HepG2 (cell line): ENCODE data around the gene TMEM11. TPM values are rescaled to one million over a fixed set of nuclear protein-coding genes. Genes with fewer than 3 reads are reported as not detected.
A peak's percentile ranks its signal among the peaks of the same experiment; 100 is the strongest.

Source experiments
- BRD4 ChIP-seq: sonication (generic); formaldehyde crosslinking; IDR thresholded peaks from 2 replicates; pipeline ENCODE4 v1.4.0; 2020; ENCODE audit warnings: missing genetic modification reagents
- CREM ChIP-seq, 2 experiments: sonication (generic) in 1 of 2; formaldehyde crosslinking in 1 of 2; IDR thresholded peaks; 2 replicates each; pipeline versions ENCODE4 v1.4.0 to v1.6.1; 2016 to 2020; ENCODE audit warnings: antibody characterized with exemption in 1 of 2, mild to moderate bottlenecking in 1 of 2, missing genetic modification reagents in 1 of 2
- FOXC1 ChIP-seq: sonication (generic); formaldehyde crosslinking; IDR thresholded peaks from 2 replicates; pipeline ENCODE4 v1.8.0; 2022; ENCODE audit warnings: mild to moderate bottlenecking, missing genetic modification reagents, borderline replicate concordance
- GATAD1 ChIP-seq: IDR thresholded peaks from 2 replicates; pipeline ENCODE4 v1.6.1; 2016; ENCODE audit warnings: missing genetic modification reagents, missing compliant biosample characterization
- HNRNPL ChIP-seq: fragments of 200-400 bp; formaldehyde crosslinking; IDR thresholded peaks from 2 replicates; pipeline ENCODE4 v1.6.1; 2017; ENCODE audit warnings: mild to moderate bottlenecking, low read depth, low read length
- KAT7 ChIP-seq: IDR thresholded peaks from 2 replicates; pipeline ENCODE4 v1.6.1; 2018; ENCODE audit warnings: borderline replicate concordance, missing compliant biosample characterization
- PHB2 ChIP-seq: fragments of 450-650 bp; IDR thresholded peaks from 2 replicates; pipeline ENCODE4 v1.6.1; 2018; ENCODE audit not compliant: partially characterized antibody
- POGZ ChIP-seq: sonication (generic); formaldehyde crosslinking; IDR thresholded peaks from 2 replicates; pipeline ENCODE4 v1.4.0; 2020; ENCODE audit warnings: mild to moderate bottlenecking, missing genetic modification reagents
- SAP130 ChIP-seq: IDR thresholded peaks from 2 replicates; pipeline ENCODE4 v1.6.1; 2016; ENCODE audit warnings: low read depth
- TAF15 ChIP-seq: fragments of 200-400 bp; formaldehyde crosslinking; IDR thresholded peaks from one replicate; pipeline ENCODE4 v1.6.1; 2018; ENCODE audit warnings: mild to moderate bottlenecking, low read depth, low read length; ENCODE audit not compliant: poor library complexity, severe bottlenecking
- TGIF2 ChIP-seq: IDR thresholded peaks from 2 replicates; pipeline ENCODE4 v1.6.1; 2016; ENCODE audit warnings: control low read depth, missing compliant biosample characterization
- ZC3H4 ChIP-seq: sonication (generic); formaldehyde crosslinking; IDR thresholded peaks from 2 replicates; pipeline ENCODE4 v1.4.0; 2020; ENCODE audit warnings: missing genetic modification reagents, borderline replicate concordance
- ZFX ChIP-seq: sonication (generic); formaldehyde crosslinking; IDR thresholded peaks from 2 replicates; pipeline ENCODE4 v1.4.0; 2020; ENCODE audit warnings: mild to moderate bottlenecking, low read depth, missing genetic modification reagents, moderate library complexity
- ZNF121 ChIP-seq: sonication (generic); formaldehyde crosslinking; IDR thresholded peaks from 2 replicates; pipeline ENCODE4 v1.5.0; 2020; ENCODE audit warnings: mild to moderate bottlenecking, missing genetic modification reagents
- ZNF331 ChIP-seq: sonication (generic); formaldehyde crosslinking; IDR thresholded peaks from 2 replicates; pipeline ENCODE4 v1.4.0; 2020; ENCODE audit warnings: missing genetic modification reagents
- ZNF33B ChIP-seq: sonication (generic); formaldehyde crosslinking; IDR thresholded peaks from 2 replicates; pipeline ENCODE4 v1.5.1; 2020; ENCODE audit warnings: mild to moderate bottlenecking, missing genetic modification reagents
- ZNF501 ChIP-seq: sonication (generic); formaldehyde crosslinking; IDR thresholded peaks from 2 replicates; pipeline ENCODE4 v1.5.1; 2020; ENCODE audit warnings: mild to moderate bottlenecking, moderate library complexity, missing genetic modification reagents
- polyA plus RNA-seq, 8 experiments: library from polyadenylated mRNA; depleted of rRNA in 3 of 8; stranded (reverse) in 7 of 8; unstranded in 1 of 8; fragments of >200 nt; fragmentation: Illumina TruSeq in 4 of 8; extraction: Trizol in 4 of 8; gene quantifications; 2 replicates each; pipeline versions ENCODE4 v1.2.1 to v1.2.3, GENCODE V29; 2011 to 2016; ENCODE audit warnings: low read depth in 4 of 8, missing spikeins in 1 of 8, mixed read lengths in 1 of 8; ENCODE audit not compliant: insufficient read depth in 1 of 8
- total RNA-seq, 5 experiments: library from RNA; depleted of rRNA; stranded (reverse); fragments of >200 nt; fragmentation: Illumina TruSeq; extraction: Trizol; gene quantifications; 2 replicates each; pipeline ENCODE4 v1.2.3, GENCODE V29; 2016; ENCODE audit warnings: low read depth in 1 of 5
- TF ChIP-seq, protein P1 (sequence below): IDR thresholded peaks from 2 replicates; pipeline ENCODE4 v1.6.1; 2016; ENCODE audit warnings: mild to moderate bottlenecking
- TF ChIP-seq, protein P2 (sequence below): sonication (generic); formaldehyde crosslinking; IDR thresholded peaks from 2 replicates; pipeline ENCODE4 v1.4.0; 2020; ENCODE audit warnings: low read depth, missing genetic modification reagents
- TF ChIP-seq, protein P3 (sequence below): sonication (generic); formaldehyde crosslinking; IDR thresholded peaks from 2 replicates; pipeline ENCODE4 v1.8.1; 2023; ENCODE audit warnings: mild to moderate bottlenecking, missing genetic modification reagents
- TF ChIP-seq, protein P4 (sequence below): IDR thresholded peaks from 2 replicates; pipeline ENCODE4 v1.6.1; 2012; ENCODE audit warnings: inconsistent platforms
- TF ChIP-seq, protein P5 (sequence below): IDR thresholded peaks from 2 replicates; pipeline ENCODE4 v1.6.1; 2016; ENCODE audit warnings: mild to moderate bottlenecking, missing biosample characterization, missing genetic modification reagents
- TF ChIP-seq, protein P6 (sequence below): sonication (generic); formaldehyde crosslinking; IDR thresholded peaks from 2 replicates; pipeline ENCODE4 v1.4.0; 2020; ENCODE audit warnings: mild to moderate bottlenecking, missing genetic modification reagents

Gene TMEM11
- total and polyA plus RNA-seq, 2 of the 13 experiments (the other 11 are each of a cell fraction or from before 2014, with no cell fraction given), result 18.7 to 35.0 TPM

DNA sequence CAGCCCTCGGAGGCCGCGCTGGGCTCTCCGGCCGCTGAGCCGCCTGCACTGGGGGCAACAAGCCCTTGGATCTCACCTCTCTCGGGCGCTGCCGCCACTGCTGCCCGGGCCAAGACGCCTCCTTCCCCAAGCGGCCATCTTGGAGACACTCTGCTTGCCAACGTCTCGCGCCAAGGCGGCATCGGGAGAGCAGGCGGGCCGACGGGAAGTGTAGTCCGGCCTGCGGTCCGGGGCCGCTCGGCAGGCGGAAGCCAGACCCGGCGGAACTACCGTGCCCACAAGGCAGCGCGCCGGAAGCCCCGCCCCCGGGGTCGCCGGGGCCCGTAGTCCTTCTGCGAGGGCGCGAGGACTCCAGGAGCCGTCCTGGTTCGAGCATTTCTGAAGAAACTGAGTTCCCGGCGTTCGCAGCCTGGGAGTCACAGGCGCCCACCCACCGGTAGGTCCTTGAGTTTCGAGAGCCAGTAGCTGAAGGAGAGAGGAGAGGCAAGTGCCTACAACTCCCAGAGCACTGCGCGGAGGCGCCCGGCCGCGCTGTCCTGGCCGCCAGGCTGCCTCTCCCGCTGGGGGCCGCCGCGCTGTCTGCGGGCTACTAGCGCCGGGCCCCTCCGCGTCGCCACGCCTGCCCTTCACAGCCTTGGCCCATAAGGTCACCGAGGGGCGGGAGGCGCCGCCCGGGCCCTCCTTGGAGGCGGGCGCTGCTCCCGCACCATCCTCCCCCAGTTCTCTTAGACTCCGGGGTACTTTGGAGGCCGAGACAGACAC lies at the start of gene TMEM11 (continued):
- TF ChIP-seq, protein P1, sequence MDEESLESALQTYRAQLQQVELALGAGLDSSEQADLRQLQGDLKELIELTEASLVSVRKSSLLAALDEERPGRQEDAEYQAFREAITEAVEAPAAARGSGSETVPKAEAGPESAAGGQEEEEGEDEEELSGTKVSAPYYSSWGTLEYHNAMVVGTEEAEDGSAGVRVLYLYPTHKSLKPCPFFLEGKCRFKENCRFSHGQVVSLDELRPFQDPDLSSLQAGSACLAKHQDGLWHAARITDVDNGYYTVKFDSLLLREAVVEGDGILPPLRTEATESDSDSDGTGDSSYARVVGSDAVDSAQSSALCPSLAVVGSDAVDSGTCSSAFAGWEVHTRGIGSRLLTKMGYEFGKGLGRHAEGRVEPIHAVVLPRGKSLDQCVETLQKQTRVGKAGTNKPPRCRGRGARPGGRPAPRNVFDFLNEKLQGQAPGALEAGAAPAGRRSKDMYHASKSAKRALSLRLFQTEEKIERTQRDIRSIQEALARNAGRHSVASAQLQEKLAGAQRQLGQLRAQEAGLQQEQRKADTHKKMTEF (CRISPR knock-in tag), result peak; percentile 92
- peak; percentile 80 for TF ChIP-seq ZNF501
- peak; percentile 76; the same call in 1 of the 2 replicates for TF ChIP-seq FOXC1 (CRISPR knock-in tag)
- TF ChIP-seq PHB2, result no peak
- TF ChIP-seq, protein P2, sequence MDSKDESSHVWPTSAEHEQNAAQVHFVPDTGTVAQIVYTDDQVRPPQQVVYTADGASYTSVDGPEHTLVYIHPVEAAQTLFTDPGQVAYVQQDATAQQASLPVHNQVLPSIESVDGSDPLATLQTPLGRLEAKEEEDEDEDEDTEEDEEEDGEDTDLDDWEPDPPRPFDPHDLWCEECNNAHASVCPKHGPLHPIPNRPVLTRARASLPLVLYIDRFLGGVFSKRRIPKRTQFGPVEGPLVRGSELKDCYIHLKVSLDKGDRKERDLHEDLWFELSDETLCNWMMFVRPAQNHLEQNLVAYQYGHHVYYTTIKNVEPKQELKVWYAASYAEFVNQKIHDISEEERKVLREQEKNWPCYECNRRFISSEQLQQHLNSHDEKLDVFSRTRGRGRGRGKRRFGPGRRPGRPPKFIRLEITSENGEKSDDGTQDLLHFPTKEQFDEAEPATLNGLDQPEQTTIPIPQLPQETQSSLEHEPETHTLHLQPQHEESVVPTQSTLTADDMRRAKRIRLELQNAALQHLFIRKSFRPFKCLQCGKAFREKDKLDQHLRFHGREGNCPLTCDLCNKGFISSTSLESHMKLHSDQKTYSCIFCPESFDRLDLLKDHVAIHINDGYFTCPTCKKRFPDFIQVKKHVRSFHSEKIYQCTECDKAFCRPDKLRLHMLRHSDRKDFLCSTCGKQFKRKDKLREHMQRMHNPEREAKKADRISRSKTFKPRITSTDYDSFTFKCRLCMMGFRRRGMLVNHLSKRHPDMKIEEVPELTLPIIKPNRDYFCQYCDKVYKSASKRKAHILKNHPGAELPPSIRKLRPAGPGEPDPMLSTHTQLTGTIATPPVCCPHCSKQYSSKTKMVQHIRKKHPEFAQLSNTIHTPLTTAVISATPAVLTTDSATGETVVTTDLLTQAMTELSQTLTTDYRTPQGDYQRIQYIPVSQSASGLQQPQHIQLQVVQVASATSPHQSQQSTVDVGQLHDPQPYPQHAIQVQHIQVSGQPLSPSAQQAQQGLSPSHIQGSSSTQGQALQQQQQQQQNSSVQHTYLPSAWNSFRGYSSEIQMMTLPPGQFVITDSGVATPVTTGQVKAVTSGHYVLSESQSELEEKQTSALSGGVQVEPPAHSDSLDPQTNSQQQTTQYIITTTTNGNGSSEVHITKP (CRISPR knock-in tag), result no peak
- peak; percentile 34; the same call in 1 of the 2 replicates for TF ChIP-seq KAT7
- TF ChIP-seq CREM (IDR thresholded peaks at IDR 0.05), result peak; percentile 93
- TF ChIP-seq CREM (CRISPR knock-in tag; IDR thresholded peaks at IDR 0.05), result no peak
- no peak for TF ChIP-seq BRD4 (CRISPR knock-in tag)
- peak; percentile 83 for TF ChIP-seq ZNF121
- TF ChIP-seq HNRNPL, result peak; percentile 78
- TF ChIP-seq TAF15, result peak; percentile 70
- peak; percentile 86 for TF ChIP-seq ZFX
- TF ChIP-seq POGZ (CRISPR knock-in tag), result 0 out of 2 replicates have a peak, but pooled peaks have one; percentile 15
- 0 out of 2 replicates have a peak, but pooled peaks have one; percentile 45 for TF ChIP-seq TGIF2 (CRISPR knock-in tag)
- no peak for TF ChIP-seq ZC3H4 (CRISPR knock-in tag)
- TF ChIP-seq, protein P3, sequence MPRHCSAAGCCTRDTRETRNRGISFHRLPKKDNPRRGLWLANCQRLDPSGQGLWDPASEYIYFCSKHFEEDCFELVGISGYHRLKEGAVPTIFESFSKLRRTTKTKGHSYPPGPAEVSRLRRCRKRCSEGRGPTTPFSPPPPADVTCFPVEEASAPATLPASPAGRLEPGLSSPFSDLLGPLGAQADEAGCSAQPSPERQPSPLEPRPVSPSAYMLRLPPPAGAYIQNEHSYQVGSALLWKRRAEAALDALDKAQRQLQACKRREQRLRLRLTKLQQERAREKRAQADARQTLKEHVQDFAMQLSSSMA, result no peak
- TF ChIP-seq, protein P4, sequence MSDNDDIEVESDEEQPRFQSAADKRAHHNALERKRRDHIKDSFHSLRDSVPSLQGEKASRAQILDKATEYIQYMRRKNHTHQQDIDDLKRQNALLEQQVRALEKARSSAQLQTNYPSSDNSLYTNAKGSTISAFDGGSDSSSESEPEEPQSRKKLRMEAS, result peak; percentile 71
- TF ChIP-seq, protein P5, sequence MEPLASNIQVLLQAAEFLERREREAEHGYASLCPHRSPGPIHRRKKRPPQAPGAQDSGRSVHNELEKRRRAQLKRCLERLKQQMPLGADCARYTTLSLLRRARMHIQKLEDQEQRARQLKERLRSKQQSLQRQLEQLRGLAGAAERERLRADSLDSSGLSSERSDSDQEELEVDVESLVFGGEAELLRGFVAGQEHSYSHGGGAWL, result peak; percentile 48
- TF ChIP-seq GATAD1 (CRISPR knock-in tag), result peak; percentile 89
- TF ChIP-seq SAP130, result peak; percentile 68
- 0 out of 2 replicates have a peak, but pooled peaks have one; percentile 10 for TF ChIP-seq ZNF331
- TF ChIP-seq, protein P6, sequence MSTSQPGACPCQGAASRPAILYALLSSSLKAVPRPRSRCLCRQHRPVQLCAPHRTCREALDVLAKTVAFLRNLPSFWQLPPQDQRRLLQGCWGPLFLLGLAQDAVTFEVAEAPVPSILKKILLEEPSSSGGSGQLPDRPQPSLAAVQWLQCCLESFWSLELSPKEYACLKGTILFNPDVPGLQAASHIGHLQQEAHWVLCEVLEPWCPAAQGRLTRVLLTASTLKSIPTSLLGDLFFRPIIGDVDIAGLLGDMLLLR (CRISPR knock-in tag), result no peak
- TF ChIP-seq ZNF33B (CRISPR knock-in tag), result no peak
